ACC112 (cell line): Measurements from ENCODE around the gene NTRK2.

Source experiments
- H2AFZ ChIP-seq: fragments of 200-600 bp; sonication (generic); one replicate; pipeline ENCODE4 v1.6.0; 2017; ENCODE audit warnings: antibody characterized with exemption, low read length; ENCODE audit not compliant: unreplicated experiment
- H3K27ac ChIP-seq: fragments of 200-600 bp; sonication (generic); 2 replicates; pipeline ENCODE4 v1.5.1; 2014; ENCODE audit warnings: low read depth, mild to moderate bottlenecking, antibody characterized with exemption, low read length, moderate library complexity
- H3K27me3 ChIP-seq: fragments of 200-600 bp; sonication (generic); 2 replicates; pipeline ENCODE4 v1.6.1; 2014; ENCODE audit warnings: mild to moderate bottlenecking, antibody characterized with exemption, low read length, moderate library complexity, mixed read lengths; ENCODE audit not compliant: insufficient read depth
- H3K36me3 ChIP-seq: fragments of 200-600 bp; sonication (generic); 2 replicates; pipeline ENCODE4 v1.6.1; 2016; ENCODE audit warnings: mild to moderate bottlenecking, antibody characterized with exemption, low read length, moderate library complexity, mixed read lengths; ENCODE audit not compliant: insufficient read depth
- H3K4me1 ChIP-seq: fragments of 200-600 bp; sonication (generic); one replicate; pipeline ENCODE4 v1.6.1; 2016; ENCODE audit warnings: low read length, mixed read lengths; ENCODE audit not compliant: insufficient read depth, unreplicated experiment, control insufficient read depth
- H3K4me3 ChIP-seq: fragments of 200-600 bp; sonication (generic); 2 replicates; pipeline ENCODE4 v1.5.1; 2014; ENCODE audit warnings: mild to moderate bottlenecking, low read depth, low read length
- H3K79me2 ChIP-seq: fragments of 200-600 bp; sonication (generic); one replicate; pipeline ENCODE4 v1.6.0; 2016; ENCODE audit warnings: low read length; ENCODE audit not compliant: control insufficient read depth, unreplicated experiment, insufficient read depth

NTRK2 gene

DNA sequence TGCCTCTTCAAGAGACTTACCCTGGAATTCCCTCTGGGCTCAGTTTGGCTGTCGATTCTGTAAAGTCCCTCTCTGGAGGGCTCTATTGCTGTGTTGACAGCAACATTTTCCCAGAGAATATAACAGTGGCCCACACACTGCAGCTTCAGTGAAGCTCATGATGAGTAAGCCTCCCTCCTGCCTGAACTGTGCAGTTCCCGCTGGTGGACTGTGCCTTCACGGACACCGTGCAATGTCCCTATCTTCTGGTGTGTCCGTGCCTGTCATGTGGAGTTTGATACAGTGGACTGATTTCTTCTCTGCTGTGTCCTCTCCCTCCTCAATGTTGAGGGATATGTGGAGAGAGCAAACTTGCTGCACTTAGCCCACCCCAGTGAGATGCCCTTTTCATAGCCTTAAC, 109.0 kb downstream of the NTRK2 start:
- Histone ChIP-seq H2AFZ (no peak overlapping the region), H3K27ac (no peak overlapping the region), H3K4me1 (no peaks in the 10 kb centered on the region), H3K27me3 (no peaks in the 10 kb centered on the region), H3K4me3 (no peak overlapping the region), H3K36me3 (no peaks in the 10 kb centered on the region), H3K79me2 (no peaks in the 10 kb centered on the region)

DNA sequence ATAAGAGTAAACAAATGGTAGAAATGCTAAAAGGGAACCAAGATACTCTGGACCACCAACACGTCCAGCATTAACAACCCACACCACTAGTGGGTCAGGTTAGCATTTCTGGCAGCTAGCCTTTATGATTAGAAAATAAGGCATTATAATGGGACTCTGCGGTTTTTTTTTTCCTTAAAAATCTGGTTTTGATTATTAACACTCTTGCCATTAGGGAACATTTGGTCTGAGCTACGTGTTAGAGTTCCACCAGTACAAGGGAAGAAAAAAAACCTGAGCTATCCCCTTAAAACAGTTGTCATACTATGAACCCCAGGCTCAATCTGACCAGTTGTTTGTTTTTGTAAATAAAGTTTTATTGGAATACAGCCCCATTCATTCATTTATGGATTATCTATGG, 110.4 kb downstream of the NTRK2 start:
- no peaks in the 10 kb centered on the region for H3K4me1 ChIP-seq
- no peak overlapping the region for H2AFZ ChIP-seq
- no peaks in the 10 kb centered on the region for H3K27me3 ChIP-seq
- no peaks in the 10 kb centered on the region for H3K79me2 ChIP-seq
- no peaks in the 10 kb centered on the region for H3K36me3 ChIP-seq
- H3K4me3 ChIP-seq = no peak overlapping the region
- no peak overlapping the region for H3K27ac ChIP-seq

DNA sequence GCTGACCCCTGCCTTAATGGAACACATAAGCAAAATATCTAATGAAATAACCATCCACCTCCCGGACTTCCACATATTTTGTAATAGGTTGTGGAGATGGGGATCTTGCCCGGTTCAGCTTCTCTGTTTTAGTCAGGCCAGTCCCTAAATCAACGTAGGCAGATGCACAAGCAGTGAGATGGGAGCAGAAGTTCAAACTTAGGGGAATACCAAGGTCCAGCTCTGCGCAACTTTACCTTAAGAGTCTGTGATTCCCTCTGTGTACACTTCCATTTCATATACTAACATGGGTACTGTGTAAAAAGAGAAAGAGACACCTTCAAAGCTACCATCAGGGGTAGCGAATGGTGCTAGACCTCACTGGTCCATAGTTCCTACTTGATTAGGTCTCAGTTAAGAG, 110.9 kb downstream of the NTRK2 start:
- Histone ChIP-seq H3K27ac (no peak overlapping the region), H3K36me3 (no peaks in the 10 kb centered on the region), H3K4me3 (no peak overlapping the region), H3K79me2 (no peaks in the 10 kb centered on the region), H2AFZ (no peak overlapping the region), H3K27me3 (no peaks in the 10 kb centered on the region), H3K4me1 (no peaks in the 10 kb centered on the region)

DNA sequence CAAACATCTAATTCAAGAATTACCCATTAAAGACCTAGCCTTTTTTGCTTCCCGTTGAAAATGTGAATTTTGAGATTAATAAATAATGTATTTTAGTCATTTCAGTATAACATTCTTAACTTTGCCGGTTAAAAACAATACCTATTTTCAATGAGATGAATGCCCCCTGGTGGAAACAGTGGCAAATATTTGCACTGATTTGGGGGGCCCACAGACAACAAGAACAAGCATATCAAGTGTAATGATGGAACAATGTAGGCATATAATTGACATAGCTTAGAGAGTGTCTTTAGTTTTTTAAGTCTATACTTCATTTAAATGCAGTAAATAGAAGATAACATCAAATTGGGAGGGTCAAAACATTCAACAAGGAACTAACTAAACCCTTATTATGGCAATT, 111.9 kb downstream of the NTRK2 start:
- Histone ChIP-seq H3K36me3 (no peaks in the 10 kb centered on the region), H3K27me3 (no peaks in the 10 kb centered on the region), H3K4me3 (no peak overlapping the region), H3K79me2 (no peaks in the 10 kb centered on the region), H2AFZ (no peak overlapping the region), H3K4me1 (no peaks in the 10 kb centered on the region), H3K27ac (no peak overlapping the region)

DNA sequence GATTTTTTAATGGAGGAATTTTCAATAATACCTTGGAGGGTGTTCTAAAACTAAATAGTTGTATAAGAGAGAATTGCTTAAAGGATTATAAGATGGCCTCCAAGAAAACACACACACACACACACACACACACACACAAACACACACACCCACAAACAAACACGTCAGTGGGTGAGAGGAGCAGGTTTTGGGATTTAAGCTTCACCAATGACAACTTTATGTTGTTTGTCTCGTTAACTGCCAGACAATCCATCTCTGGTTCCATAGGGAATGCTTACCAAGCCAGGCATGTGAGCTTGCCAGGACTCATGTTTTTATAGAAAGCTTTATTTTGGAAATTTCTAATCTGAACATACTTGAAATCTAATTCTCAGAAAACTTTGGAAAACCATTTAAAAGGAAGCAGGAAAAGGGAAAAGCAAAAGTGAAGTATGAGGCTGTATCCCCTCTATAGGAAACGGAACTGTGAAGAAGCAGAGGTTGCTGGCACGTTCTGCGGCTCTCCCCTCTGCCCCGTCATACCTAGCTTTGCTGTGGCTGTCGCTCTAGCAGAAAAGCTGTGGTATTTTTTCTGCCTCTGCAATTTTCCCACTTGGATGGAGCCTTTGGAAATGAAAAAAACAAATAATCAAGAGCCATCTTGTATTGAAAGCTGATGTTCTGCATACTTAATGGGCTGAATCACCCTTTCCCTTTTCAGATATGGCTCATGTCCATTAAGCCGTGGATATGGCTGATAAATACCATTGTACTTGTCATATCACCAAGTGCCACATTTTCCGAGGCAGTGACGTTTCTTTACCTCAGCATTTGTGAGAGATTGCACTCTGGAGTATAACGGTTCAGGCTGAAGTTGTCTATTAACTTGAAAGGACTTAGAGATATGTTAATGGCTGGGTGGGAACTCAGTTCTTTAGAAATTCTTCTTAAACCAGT, 112.7 kb downstream of the NTRK2 start:
- Histone ChIP-seq H3K27ac (no peak overlapping the region), H3K36me3 (no peaks in the 10 kb centered on the region), H3K4me1 (no peaks in the 10 kb centered on the region), H3K79me2 (no peaks in the 10 kb centered on the region), H3K27me3 (no peaks in the 10 kb centered on the region), H3K4me3 (no peak overlapping the region), H2AFZ (peak overlapping the region; percentile 24)

DNA sequence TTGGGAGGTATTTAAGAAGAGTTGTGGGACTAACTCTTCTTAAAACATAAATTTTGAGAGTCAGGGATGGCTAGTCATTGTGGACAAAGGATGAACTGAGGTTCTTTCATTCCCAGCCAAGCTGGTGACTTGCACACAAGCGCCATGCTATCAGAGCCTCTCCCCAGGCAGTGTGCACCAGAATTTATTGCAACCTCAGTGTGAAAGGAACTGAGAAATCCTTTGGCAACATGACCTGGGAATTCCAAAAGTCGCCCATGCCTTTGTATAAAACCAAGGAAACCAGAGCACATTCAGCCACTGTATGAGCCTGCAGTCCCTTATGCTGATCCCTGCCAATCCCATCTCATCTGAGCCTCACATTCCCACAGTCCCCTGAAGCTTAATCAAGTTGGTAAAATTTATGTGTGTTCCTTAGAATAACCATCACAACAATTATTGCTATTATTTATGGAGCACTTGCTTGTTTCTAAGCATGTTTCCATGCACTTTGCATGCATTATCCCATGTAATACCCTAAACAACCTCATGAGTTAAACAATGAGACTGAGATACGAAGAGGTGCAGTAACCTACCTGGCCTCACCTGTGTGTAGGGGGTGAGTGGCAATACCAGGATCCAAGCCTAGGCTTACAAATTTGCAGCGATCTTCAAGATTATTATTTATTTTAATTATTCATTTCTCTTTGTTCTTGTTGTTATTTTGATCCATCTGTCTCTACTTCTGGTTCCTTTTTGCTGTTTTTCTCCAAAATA, 116.4 kb downstream of the NTRK2 start:
- Histone ChIP-seq H3K79me2 (no peaks in the 10 kb centered on the region), H3K27me3 (no peaks in the 10 kb centered on the region), H3K4me3 (no peak overlapping the region), H3K27ac (no peak overlapping the region), H2AFZ (no peak overlapping the region), H3K36me3 (no peaks in the 10 kb centered on the region), H3K4me1 (no peaks in the 10 kb centered on the region)

DNA sequence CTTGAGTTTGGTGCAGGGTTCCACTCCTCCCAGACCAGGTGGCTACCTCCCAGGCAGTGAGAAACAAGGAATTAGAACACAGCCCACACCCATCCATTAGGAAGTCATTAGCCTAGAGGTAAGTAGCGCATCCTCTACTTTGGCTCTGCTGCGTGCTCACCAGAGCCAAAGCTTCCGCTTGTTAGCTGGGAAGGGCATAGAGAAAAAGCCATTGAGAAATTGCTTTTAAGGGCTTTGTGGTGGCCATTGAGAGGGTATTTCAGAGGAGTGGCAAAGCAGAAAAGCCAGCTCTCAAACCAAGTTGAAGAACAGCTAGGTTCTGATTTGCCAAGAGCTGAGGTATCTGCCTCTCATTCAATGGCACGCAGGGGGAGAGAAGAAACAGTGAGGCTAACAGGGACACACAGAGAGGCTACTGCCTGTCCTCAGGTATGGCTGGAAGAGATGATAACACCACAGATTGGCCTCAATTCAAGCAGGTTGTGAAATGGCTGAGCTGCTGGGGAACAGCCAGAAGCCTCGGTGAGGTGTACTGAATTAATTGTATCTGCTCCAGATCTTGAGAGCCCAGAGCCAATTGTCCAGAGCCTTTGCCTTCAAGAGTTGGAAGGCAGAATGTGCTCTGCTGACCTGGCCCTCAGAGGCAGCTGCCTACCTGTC, 119.4 kb downstream of the NTRK2 start:
- H3K4me1 ChIP-seq = no peaks in the 10 kb centered on the region
- H3K36me3 ChIP-seq = no peaks in the 10 kb centered on the region
- H3K27ac ChIP-seq = no peak overlapping the region
- H3K79me2 ChIP-seq = no peaks in the 10 kb centered on the region
- H3K4me3 ChIP-seq = no peak overlapping the region
- no peak overlapping the region for H2AFZ ChIP-seq
- no peaks in the 10 kb centered on the region for H3K27me3 ChIP-seq

DNA sequence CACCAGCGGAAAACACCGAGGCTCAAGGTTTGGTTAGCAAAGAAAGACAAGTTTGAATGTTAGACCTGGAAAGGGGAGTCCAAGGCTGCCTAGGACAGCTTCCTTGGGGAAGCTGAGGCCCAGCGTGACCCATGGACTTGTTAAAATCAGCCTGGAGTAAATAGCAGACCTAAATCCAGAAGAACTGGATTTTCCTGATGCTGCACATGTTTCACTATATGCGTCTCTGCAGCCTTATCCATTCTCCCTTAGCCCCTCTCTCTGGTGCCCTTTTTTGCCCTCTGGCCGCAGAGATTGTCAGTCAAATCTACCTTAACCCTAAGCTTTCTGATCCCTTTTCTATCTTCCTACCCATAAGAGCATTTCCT, 119.9 kb downstream of the NTRK2 start:
- Histone ChIP-seq H3K27ac (no peak overlapping the region), H3K79me2 (no peaks in the 10 kb centered on the region), H3K27me3 (no peaks in the 10 kb centered on the region), H2AFZ (no peak overlapping the region), H3K4me3 (no peak overlapping the region), H3K36me3 (no peaks in the 10 kb centered on the region), H3K4me1 (no peaks in the 10 kb centered on the region)

DNA sequence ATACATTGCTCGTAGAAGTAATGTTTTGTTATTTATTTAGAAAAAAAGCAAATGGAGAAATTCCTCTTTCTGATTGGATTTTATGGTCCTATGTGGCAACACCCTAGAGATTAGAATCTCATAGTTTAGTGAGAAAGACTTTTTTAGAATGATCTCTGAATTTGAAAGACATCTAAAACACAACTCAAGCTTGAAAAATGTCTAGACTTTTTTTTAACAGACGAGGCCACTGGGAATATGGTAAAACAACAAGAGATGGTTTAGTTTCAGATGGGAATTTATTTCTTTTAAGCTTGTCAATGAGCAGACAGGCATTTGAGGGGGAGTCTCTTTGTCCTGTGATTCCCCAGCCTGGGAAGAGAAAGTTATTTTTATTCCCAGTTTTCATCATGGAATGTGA, 122.1 kb downstream of the NTRK2 start:
- H2AFZ ChIP-seq = no peak overlapping the region
- no peak overlapping the region for H3K27ac ChIP-seq
- no peaks in the 10 kb centered on the region for H3K4me1 ChIP-seq
- no peaks in the 10 kb centered on the region for H3K79me2 ChIP-seq
- H3K27me3 ChIP-seq = no peaks in the 10 kb centered on the region
- H3K36me3 ChIP-seq = no peaks in the 10 kb centered on the region
- no peak overlapping the region for H3K4me3 ChIP-seq

DNA sequence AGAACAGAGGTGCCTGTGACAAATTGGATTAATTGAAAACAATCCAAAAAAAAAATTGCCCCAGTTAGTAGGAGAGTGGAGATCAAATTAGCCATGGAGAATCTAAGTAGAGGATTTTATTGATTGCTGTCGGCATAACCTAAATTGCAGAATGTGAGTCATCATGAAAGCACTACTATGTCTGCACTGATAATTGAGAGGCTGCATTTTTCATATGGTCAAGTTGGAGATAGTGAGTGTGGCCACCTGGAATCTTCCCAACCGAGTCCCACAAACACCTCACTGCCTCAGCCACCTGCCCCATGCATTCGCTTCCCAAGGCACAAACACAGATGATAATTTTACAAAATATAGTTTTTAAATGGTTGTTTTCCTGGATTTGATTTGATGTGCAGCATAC, 123.7 kb downstream of the NTRK2 start:
- Histone ChIP-seq H3K27ac (no peak overlapping the region), H3K36me3 (no peaks in the 10 kb centered on the region), H2AFZ (no peak overlapping the region), H3K27me3 (no peaks in the 10 kb centered on the region), H3K4me3 (no peak overlapping the region), H3K79me2 (no peaks in the 10 kb centered on the region), H3K4me1 (no peaks in the 10 kb centered on the region)
